ENCODE measurements around the gene CIAO1.

DNA sequence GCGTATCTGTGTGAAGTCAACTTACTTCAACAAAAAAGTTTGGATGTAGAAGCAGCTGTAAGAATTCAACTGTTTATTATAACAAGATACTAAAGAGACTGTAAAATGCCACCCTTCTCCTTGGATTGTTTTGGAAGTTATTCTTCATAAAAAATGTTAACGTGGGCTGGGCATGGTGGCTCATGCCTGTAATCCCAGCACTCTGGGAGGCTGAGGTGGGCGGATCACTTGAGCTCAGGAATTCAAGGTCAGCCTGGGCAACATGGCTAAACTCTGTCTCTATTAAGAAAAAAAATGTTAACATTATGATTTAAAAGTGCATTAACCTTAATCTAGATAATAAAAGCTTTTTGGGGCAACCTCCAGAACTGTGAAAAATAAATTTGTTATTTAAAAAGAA lies 7.7 kb downstream of the CIAO1 start:
- TF ChIP-seq, protein P1, sequence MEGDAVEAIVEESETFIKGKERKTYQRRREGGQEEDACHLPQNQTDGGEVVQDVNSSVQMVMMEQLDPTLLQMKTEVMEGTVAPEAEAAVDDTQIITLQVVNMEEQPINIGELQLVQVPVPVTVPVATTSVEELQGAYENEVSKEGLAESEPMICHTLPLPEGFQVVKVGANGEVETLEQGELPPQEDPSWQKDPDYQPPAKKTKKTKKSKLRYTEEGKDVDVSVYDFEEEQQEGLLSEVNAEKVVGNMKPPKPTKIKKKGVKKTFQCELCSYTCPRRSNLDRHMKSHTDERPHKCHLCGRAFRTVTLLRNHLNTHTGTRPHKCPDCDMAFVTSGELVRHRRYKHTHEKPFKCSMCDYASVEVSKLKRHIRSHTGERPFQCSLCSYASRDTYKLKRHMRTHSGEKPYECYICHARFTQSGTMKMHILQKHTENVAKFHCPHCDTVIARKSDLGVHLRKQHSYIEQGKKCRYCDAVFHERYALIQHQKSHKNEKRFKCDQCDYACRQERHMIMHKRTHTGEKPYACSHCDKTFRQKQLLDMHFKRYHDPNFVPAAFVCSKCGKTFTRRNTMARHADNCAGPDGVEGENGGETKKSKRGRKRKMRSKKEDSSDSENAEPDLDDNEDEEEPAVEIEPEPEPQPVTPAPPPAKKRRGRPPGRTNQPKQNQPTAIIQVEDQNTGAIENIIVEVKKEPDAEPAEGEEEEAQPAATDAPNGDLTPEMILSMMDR (IDR thresholded peaks at IDR 0.05 in 4 of 5, conservative IDR thresholded peaks at IDR 0.05 in 1 of 5), result no peak
- no peak for TF ChIP-seq POLR2A (IDR thresholded peaks at IDR 0.05)
